ENCODE data around the gene MLLT3.

The MLLT3 gene

DNA sequence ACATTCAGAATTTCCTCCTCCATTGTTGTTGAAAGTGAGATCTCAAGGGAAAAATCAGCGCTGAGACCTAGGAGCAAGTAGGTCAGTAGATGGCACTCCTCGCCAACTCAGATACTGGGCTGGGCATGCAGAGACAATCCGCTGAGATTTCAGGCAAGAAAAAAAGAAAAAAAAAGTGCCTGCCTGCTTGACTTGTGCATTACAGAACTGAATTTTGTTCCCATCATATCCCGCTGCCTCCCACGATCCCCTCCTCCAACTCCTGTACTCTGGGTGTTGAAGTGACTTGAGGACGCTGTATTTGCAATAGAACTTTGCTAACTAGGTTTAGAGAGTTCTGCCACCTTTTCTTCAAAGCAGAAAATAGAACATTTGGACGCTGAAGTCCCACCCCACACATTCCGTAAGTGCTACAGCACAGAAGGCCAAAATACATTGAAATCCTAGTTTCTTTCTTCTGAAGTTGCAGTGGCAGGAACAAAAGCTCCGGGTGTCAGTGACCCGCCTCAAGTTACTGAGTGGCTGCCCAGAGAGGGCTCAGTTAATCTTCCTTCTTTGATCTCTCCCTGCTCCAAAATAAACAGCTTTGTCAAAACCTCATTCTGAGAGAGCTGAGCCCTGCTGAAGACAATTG is 265.8 kb downstream of the MLLT3 start:
- Histone ChIP-seq H3K36me3 (replicated peaks; ENCODE audit: insufficient read depth, low read length) (no peaks in the 10 kb centered on the region), H3K9ac (ENCODE audit: low read length) (peak overlapping the region; percentile 29; the same call in 1 of the 2 replicates), H3K79me2 (ENCODE audit: low read length) (no peaks in the 10 kb centered on the region), H2AFZ (ENCODE audit: low read length) (0 out of 2 replicates have a peak overlapping the region, but pooled peaks have one; percentile 4), H4K20me1 (ENCODE audit: insufficient read depth, low read length) (no peaks in the 10 kb centered on the region), H3K4me3 (ENCODE audit: low read length) (no peak overlapping the region; the same call in 1 of the 2 replicates), H3F3A (ENCODE audit: insufficient read depth, low read length) (peaks cover 18% of the 10 kb centered on the region), H3K4me2 (ENCODE audit: low read depth, low read length) (peak overlapping the region; percentile 68), H3K9me2 (replicated peaks; ENCODE audit: insufficient read depth, low read length) (no peaks in the 10 kb centered on the region), H3K27ac (ENCODE audit: low read length) (peak overlapping the region; percentile 95; the same call in 1 of the 2 replicates), H3K9me3 (replicated peaks; ENCODE audit: insufficient read depth, low read length) (no peaks in the 10 kb centered on the region), H3K27me3 (replicated peaks; ENCODE audit: insufficient read depth, low read length) (no peaks in the 10 kb centered on the region), H3K4me1 (ENCODE audit: low read length) (peaks cover 32% of the 10 kb centered on the region)
- DNase-seq, result peak; percentile 69
- TF ChIP-seq EZH2 (optimal IDR thresholded peaks at IDR 0.05; ENCODE audit: low read depth, low read length), result no peak
- TF ChIP-seq, protein P1, sequence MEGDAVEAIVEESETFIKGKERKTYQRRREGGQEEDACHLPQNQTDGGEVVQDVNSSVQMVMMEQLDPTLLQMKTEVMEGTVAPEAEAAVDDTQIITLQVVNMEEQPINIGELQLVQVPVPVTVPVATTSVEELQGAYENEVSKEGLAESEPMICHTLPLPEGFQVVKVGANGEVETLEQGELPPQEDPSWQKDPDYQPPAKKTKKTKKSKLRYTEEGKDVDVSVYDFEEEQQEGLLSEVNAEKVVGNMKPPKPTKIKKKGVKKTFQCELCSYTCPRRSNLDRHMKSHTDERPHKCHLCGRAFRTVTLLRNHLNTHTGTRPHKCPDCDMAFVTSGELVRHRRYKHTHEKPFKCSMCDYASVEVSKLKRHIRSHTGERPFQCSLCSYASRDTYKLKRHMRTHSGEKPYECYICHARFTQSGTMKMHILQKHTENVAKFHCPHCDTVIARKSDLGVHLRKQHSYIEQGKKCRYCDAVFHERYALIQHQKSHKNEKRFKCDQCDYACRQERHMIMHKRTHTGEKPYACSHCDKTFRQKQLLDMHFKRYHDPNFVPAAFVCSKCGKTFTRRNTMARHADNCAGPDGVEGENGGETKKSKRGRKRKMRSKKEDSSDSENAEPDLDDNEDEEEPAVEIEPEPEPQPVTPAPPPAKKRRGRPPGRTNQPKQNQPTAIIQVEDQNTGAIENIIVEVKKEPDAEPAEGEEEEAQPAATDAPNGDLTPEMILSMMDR (IDR thresholded peaks at IDR 0.05; ENCODE audit: low read length), result peak; percentile 67

- H3K79me2 ChIP-seq (ENCODE audit: low read length), result no peaks in the 10 kb centered on the region
- H3K4me1 ChIP-seq (ENCODE audit: low read length), result peaks cover 32% of the 10 kb centered on the region
- H3K36me3 ChIP-seq (replicated peaks; ENCODE audit: insufficient read depth, low read length), result no peaks in the 10 kb centered on the region
- peak overlapping the region; percentile 95 for H3K27ac ChIP-seq (ENCODE audit: low read length)
- H3K9me2 ChIP-seq (replicated peaks; ENCODE audit: insufficient read depth, low read length), result no peaks in the 10 kb centered on the region
- no peak overlapping the region for H2AFZ ChIP-seq (ENCODE audit: low read length)
- H3K4me3 ChIP-seq (ENCODE audit: low read length), result peak overlapping the region; percentile 33; the same call in 1 of the 2 replicates
- H3F3A ChIP-seq (ENCODE audit: insufficient read depth, low read length), result peaks cover 18% of the 10 kb centered on the region
- peak; percentile 44 for DNase-seq
- TF ChIP-seq, protein P1 (IDR thresholded peaks at IDR 0.05; ENCODE audit: low read length), result no peak
- no peak for TF ChIP-seq EZH2phosphoT487 (IDR thresholded peaks at IDR 0.05; ENCODE audit: low read length)
- no peak for TF ChIP-seq EZH2 (optimal IDR thresholded peaks at IDR 0.05; ENCODE audit: low read depth, low read length)
- no peaks in the 10 kb centered on the region for H3K9me3 ChIP-seq (replicated peaks; ENCODE audit: insufficient read depth, low read length)
- no peaks in the 10 kb centered on the region for H4K20me1 ChIP-seq (ENCODE audit: insufficient read depth, low read length)
- H3K4me2 ChIP-seq (ENCODE audit: low read depth, low read length), result peak overlapping the region; percentile 58; the same call in 1 of the 2 replicates
- H3K27me3 ChIP-seq (replicated peaks; ENCODE audit: insufficient read depth, low read length), result no peaks in the 10 kb centered on the region
- H3K9ac ChIP-seq (ENCODE audit: low read length), result peak overlapping the region; percentile 54
Observed at GRCh38 chr9:20355022-20355421, 267.3 kb downstream of the MLLT3 start.

GRCh38 chr9:20353931-20354652 is 268.2 kb downstream of the MLLT3 start:
- Histone ChIP-seq H3K27me3 (replicated peaks; ENCODE audit: insufficient read depth, low read length) (no peaks in the 10 kb centered on the region), H4K20me1 (ENCODE audit: insufficient read depth, low read length) (no peaks in the 10 kb centered on the region), H3K9me2 (replicated peaks; ENCODE audit: insufficient read depth, low read length) (no peaks in the 10 kb centered on the region), H3K36me3 (replicated peaks; ENCODE audit: insufficient read depth, low read length) (no peaks in the 10 kb centered on the region), H3K4me2 (ENCODE audit: low read depth, low read length) (peak overlapping the region; percentile 58; the same call in 1 of the 2 replicates), H3F3A (ENCODE audit: insufficient read depth, low read length) (peaks cover 18% of the 10 kb centered on the region), H3K9me3 (replicated peaks; ENCODE audit: insufficient read depth, low read length) (no peaks in the 10 kb centered on the region), H3K4me1 (ENCODE audit: low read length) (peaks cover 32% of the 10 kb centered on the region), H2AFZ (ENCODE audit: low read length) (no peak overlapping the region), H3K9ac (ENCODE audit: low read length) (peak overlapping the region; percentile 54), H3K27ac (ENCODE audit: low read length) (peak overlapping the region; percentile 95), H3K4me3 (ENCODE audit: low read length) (peak overlapping the region; percentile 33; the same call in 1 of the 2 replicates), H3K79me2 (ENCODE audit: low read length) (no peaks in the 10 kb centered on the region)
- peak; percentile 74 for DNase-seq
- TF ChIP-seq, protein P1 (IDR thresholded peaks at IDR 0.05; ENCODE audit: low read length), result no peak
- TF ChIP-seq EZH2 (optimal IDR thresholded peaks at IDR 0.05; ENCODE audit: low read depth, low read length), result no peak
- no peak for TF ChIP-seq EZH2phosphoT487 (IDR thresholded peaks at IDR 0.05; ENCODE audit: low read length)

All from MM.1S (cell line).